Keratinocyte (primary cell): ENCODE results near the gene HTR2B.

Experiments used
- CTCF ChIP-seq, 3 experiments: IDR thresholded peaks in 1 of 3; conservative IDR thresholded peaks in 1 of 3; optimal IDR thresholded peaks in 1 of 3; 2 replicates in 2 of 3; 3 replicates in 1 of 3; pipeline versions ENCODE3 to v1.5.1; 2011; ENCODE audit warnings: low read length in 3 of 3, mild to moderate bottlenecking in 3 of 3, moderate library complexity in 2 of 3, control low read depth in 1 of 3, inconsistent platforms in 1 of 3; ENCODE audit not compliant: insufficient read depth in 2 of 3; ENCODE audit errors: extremely low read depth in 1 of 3
- EZH2 ChIP-seq: IDR thresholded peaks from one replicate; pipeline ENCODE4 v1.6.1; 2012; ENCODE audit warnings: inconsistent platforms, mild to moderate bottlenecking, low read length, moderate library complexity

GRCh38 chr2:231113489-231113888, 11.4 kb downstream of the HTR2B start:
- no peak for TF ChIP-seq CTCF (optimal IDR thresholded peaks at IDR 0.05 in 1 of 3, IDR thresholded peaks at IDR 0.05 in 1 of 3, conservative IDR thresholded peaks at IDR 0.05 in 1 of 3; ENCODE audit: extremely low read depth in 1 of 3, insufficient read depth in 2 of 3, low read length in 3 of 3)
- no peak for TF ChIP-seq EZH2
